ENCODE data around the gene MAP3K13.
"Not testable (repeated sequence)": the region's sequence is repeated elsewhere in the genome, so short reads cannot be mapped to it uniquely, and the experiment has no call there.

Gene MAP3K13

DNA sequence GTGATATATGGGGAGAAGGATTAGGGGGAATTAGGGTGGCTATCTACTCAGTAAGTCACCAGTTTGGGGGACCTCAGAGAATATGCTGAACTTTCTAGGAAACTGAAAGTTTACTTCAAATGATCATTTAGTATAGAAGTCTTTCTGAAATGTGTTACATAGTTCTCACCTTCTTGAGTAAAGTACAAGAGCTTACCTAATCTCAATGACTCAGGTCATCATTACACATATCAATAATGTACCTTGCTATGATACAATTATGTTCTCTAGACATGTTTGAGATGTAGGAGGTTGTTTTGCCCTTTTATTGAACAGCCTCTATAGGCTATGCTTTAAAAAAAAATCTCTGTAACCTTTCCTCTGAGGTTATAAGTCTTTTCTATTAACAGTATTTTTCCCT is 85.2 kb downstream of the MAP3K13 start:
- no peak overlapping the region for H3K4me2 ChIP-seq (ENCODE audit: low read length)
- no peak overlapping the region for H2BK5ac ChIP-seq (ENCODE audit: low read depth, low read length, poor library complexity)
- H3K14ac ChIP-seq (ENCODE audit: low read length): no peak overlapping the region
- DNase-seq: no peak
- H3K27ac ChIP-seq (ENCODE audit: low read depth, low read length): no peak overlapping the region
- no peak overlapping the region for H2AK5ac ChIP-seq (ENCODE audit: low read length)
- H2AFZ ChIP-seq (ENCODE audit: insufficient read depth, low read length, poor library complexity): no peak overlapping the region
- no peaks in the 10 kb centered on the region for H3K79me2 ChIP-seq (ENCODE audit: control insufficient read depth, insufficient read depth, low read length, poor library complexity)
- no peak overlapping the region for H4K8ac ChIP-seq (ENCODE audit: low read depth, low read length)
- no peak overlapping the region for H2BK12ac ChIP-seq (ENCODE audit: low read length)
- H3K4ac ChIP-seq (ENCODE audit: low read depth, low read length): no peak overlapping the region
- no peak overlapping the region for H2BK120ac ChIP-seq (ENCODE audit: insufficient read depth, low read length, poor library complexity)
- no peak overlapping the region for H3K4me3 ChIP-seq (ENCODE audit: low read depth, low read length)
- H3K79me1 ChIP-seq (ENCODE audit: low read length): no peaks in the 10 kb centered on the region
- H4K12ac ChIP-seq (ENCODE audit: low read depth, low read length): no peak overlapping the region
- H3K23ac ChIP-seq (ENCODE audit: low read length): no peak overlapping the region
- no peaks in the 10 kb centered on the region for H3K4me1 ChIP-seq (ENCODE audit: control insufficient read depth in 1 of 2, insufficient read depth in 2 of 2, low read length in 2 of 2)
- H3K27me3 ChIP-seq (ENCODE audit: insufficient read depth, low read length): no peaks in the 10 kb centered on the region
- no peak overlapping the region for H3K18ac ChIP-seq (ENCODE audit: low read length)
- no peak overlapping the region for H3K9ac ChIP-seq (ENCODE audit: low read length)
- no peak overlapping the region for H4K91ac ChIP-seq (ENCODE audit: low read depth, low read length)
- H3K36me3 ChIP-seq (ENCODE audit: control insufficient read depth in 1 of 2, insufficient read depth in 2 of 2, low read length in 2 of 2): peaks cover 4 to 6% of the 10 kb centered on the region in 2 experiments
- no peaks in the 10 kb centered on the region for H3K9me3 ChIP-seq (ENCODE audit: insufficient read depth, low read depth, low read length)

DNA sequence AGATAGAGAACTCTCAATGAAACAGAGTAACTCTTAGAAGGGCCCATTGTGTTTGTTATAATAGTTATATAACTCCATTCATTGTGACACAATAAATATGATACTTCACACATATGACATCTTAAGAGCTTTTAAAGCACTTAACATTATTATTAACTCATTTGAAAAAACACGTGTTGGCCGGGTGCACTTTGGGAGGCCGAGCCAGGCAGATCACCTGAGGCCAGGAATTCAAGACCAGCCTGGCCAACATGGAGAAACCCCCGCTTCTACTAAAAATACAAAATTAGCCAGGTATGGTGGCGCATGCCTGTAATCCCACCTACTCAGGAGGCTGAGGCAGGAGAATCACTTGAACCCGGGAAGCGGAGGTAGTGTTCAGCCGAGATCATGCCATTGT is 88.5 kb downstream of the MAP3K13 start:
- no CpG with 5 or more reads among the region's 8 CpGs for WGBS (ENCODE audit: extremely low coverage, insufficient coverage, insufficient read length)
- not testable (repeated sequence) for H3K27ac ChIP-seq (ENCODE audit: low read depth, low read length); H2AFZ ChIP-seq (ENCODE audit: insufficient read depth, low read length, poor library complexity); H4K8ac ChIP-seq (ENCODE audit: low read depth, low read length); H3K14ac ChIP-seq (ENCODE audit: low read length); H3K4me3 ChIP-seq (ENCODE audit: low read depth, low read length); H2AK5ac ChIP-seq (ENCODE audit: low read length); H3K9ac ChIP-seq (ENCODE audit: low read length); H3K9me3 ChIP-seq (ENCODE audit: insufficient read depth, low read depth, low read length); H3K23ac ChIP-seq (ENCODE audit: low read length); H3K79me2 ChIP-seq (ENCODE audit: control insufficient read depth, insufficient read depth, low read length, poor library complexity); H3K4ac ChIP-seq (ENCODE audit: low read depth, low read length); H4K91ac ChIP-seq (ENCODE audit: low read depth, low read length); H3K27me3 ChIP-seq (ENCODE audit: insufficient read depth, low read length); H3K4me1 ChIP-seq (ENCODE audit: control insufficient read depth in 1 of 2, insufficient read depth in 2 of 2, low read length in 2 of 2); H3K36me3 ChIP-seq (ENCODE audit: control insufficient read depth in 1 of 2, insufficient read depth in 2 of 2, low read length in 2 of 2); H3K79me1 ChIP-seq (ENCODE audit: low read length); H2BK5ac ChIP-seq (ENCODE audit: low read depth, low read length, poor library complexity); H2BK12ac ChIP-seq (ENCODE audit: low read length); H3K4me2 ChIP-seq (ENCODE audit: low read length); H2BK120ac ChIP-seq (ENCODE audit: insufficient read depth, low read length, poor library complexity); H4K12ac ChIP-seq (ENCODE audit: low read depth, low read length); H3K18ac ChIP-seq (ENCODE audit: low read length); DNase-seq

DNA sequence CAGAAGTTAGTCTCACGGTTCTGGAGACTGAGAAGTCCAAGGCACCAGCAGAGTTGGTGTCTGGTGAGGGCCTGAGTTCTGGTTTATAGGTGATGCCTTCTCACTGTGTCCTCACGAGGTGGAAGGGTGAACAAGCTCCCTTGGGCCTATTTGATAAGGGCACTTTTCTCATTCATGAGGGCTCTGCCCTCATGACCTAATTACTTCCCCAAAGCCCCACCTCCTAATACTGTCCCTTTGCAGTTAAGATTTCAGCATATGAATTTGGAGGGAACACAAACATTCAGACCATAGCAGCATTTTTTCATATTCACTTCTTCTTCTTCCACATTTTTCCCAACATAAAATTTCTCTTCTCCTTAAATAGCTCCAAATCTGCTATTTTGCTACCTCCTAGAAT is 94.4 kb downstream of the MAP3K13 start:
- no peak overlapping the region for H3K4me3 ChIP-seq (ENCODE audit: low read depth, low read length)
- H3K79me1 ChIP-seq (ENCODE audit: low read length): no peaks in the 10 kb centered on the region
- H3K9me3 ChIP-seq (ENCODE audit: insufficient read depth, low read depth, low read length): no peaks in the 10 kb centered on the region
- H4K91ac ChIP-seq (ENCODE audit: low read depth, low read length): no peak overlapping the region
- no peak overlapping the region for H4K12ac ChIP-seq (ENCODE audit: low read depth, low read length)
- no peaks in the 10 kb centered on the region for H3K4me1 ChIP-seq (ENCODE audit: control insufficient read depth in 1 of 2, insufficient read depth in 2 of 2, low read length in 2 of 2)
- no peak overlapping the region for H2AK5ac ChIP-seq (ENCODE audit: low read length)
- no CpG with 5 or more reads among the region's 2 CpGs for WGBS (ENCODE audit: extremely low coverage, insufficient coverage, insufficient read length)
- H3K27me3 ChIP-seq (ENCODE audit: insufficient read depth, low read length): no peaks in the 10 kb centered on the region
- no peak overlapping the region for H3K4ac ChIP-seq (ENCODE audit: low read depth, low read length)
- no peak overlapping the region for H3K9ac ChIP-seq (ENCODE audit: low read length)
- H4K8ac ChIP-seq (ENCODE audit: low read depth, low read length): no peak overlapping the region
- no peak overlapping the region for H3K27ac ChIP-seq (ENCODE audit: low read depth, low read length)
- H2BK120ac ChIP-seq (ENCODE audit: insufficient read depth, low read length, poor library complexity): no peak overlapping the region
- DNase-seq: no peak
- no peak overlapping the region for H3K14ac ChIP-seq (ENCODE audit: low read length)
- H3K36me3 ChIP-seq (ENCODE audit: control insufficient read depth in 1 of 2, insufficient read depth in 2 of 2, low read length in 2 of 2): peaks cover 3 to 4% of the 10 kb centered on the region in 2 experiments
- H3K79me2 ChIP-seq (ENCODE audit: control insufficient read depth, insufficient read depth, low read length, poor library complexity): no peaks in the 10 kb centered on the region
- H2AFZ ChIP-seq (ENCODE audit: insufficient read depth, low read length, poor library complexity): no peak overlapping the region
- H2BK12ac ChIP-seq (ENCODE audit: low read length): no peak overlapping the region
- no peak overlapping the region for H3K23ac ChIP-seq (ENCODE audit: low read length)
- no peak overlapping the region for H3K18ac ChIP-seq (ENCODE audit: low read length)
- H3K4me2 ChIP-seq (ENCODE audit: low read length): no peak overlapping the region
- H2BK5ac ChIP-seq (ENCODE audit: low read depth, low read length, poor library complexity): no peak overlapping the region

DNA sequence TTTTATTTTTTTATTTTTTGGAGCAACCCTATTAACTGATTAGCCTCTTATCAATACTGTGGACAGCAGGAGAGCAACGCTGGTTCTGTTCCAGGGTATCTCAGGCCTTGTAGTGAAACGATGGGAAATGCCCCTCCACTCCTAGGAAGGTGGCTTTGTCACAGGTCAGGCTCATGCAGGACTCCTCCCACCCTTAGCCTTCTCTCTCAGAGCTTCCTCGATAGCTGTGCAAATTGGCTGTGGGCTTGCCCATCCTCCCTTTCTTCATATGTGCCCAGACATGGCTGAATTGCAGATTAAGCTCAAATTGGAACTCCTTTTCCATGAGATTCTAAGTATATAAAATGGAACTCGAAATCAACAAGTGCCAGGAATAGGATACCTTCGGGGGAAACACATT is 97.4 kb downstream of the MAP3K13 start:
- H3K79me2 ChIP-seq (ENCODE audit: control insufficient read depth, insufficient read depth, low read length, poor library complexity): no peaks in the 10 kb centered on the region
- H2BK12ac ChIP-seq (ENCODE audit: low read length): no peak overlapping the region
- no peaks in the 10 kb centered on the region for H3K9me3 ChIP-seq (ENCODE audit: insufficient read depth, low read depth, low read length)
- no peak overlapping the region for H2BK5ac ChIP-seq (ENCODE audit: low read depth, low read length, poor library complexity)
- no peak overlapping the region for H4K91ac ChIP-seq (ENCODE audit: low read depth, low read length)
- H3K4ac ChIP-seq (ENCODE audit: low read depth, low read length): no peak overlapping the region
- no peak overlapping the region for H3K4me2 ChIP-seq (ENCODE audit: low read length)
- H3K4me3 ChIP-seq (ENCODE audit: low read depth, low read length): no peak overlapping the region
- no peak for DNase-seq
- no peak overlapping the region for H3K14ac ChIP-seq (ENCODE audit: low read length)
- no peak overlapping the region for H4K12ac ChIP-seq (ENCODE audit: low read depth, low read length)
- H3K4me1 ChIP-seq (ENCODE audit: control insufficient read depth in 1 of 2, insufficient read depth in 2 of 2, low read length in 2 of 2): no peaks in the 10 kb centered on the region
- no peaks in the 10 kb centered on the region for H3K79me1 ChIP-seq (ENCODE audit: low read length)
- WGBS (ENCODE audit: extremely low coverage, insufficient coverage, insufficient read length): no CpG with 5 or more reads among the region's 5 CpGs
- H3K27ac ChIP-seq (ENCODE audit: low read depth, low read length): no peak overlapping the region
- H2AFZ ChIP-seq (ENCODE audit: insufficient read depth, low read length, poor library complexity): no peak overlapping the region
- no peaks in the 10 kb centered on the region for H3K27me3 ChIP-seq (ENCODE audit: insufficient read depth, low read length)
- H2BK120ac ChIP-seq (ENCODE audit: insufficient read depth, low read length, poor library complexity): no peak overlapping the region
- H4K8ac ChIP-seq (ENCODE audit: low read depth, low read length): no peak overlapping the region
- no peak overlapping the region for H3K18ac ChIP-seq (ENCODE audit: low read length)
- H2AK5ac ChIP-seq (ENCODE audit: low read length): no peak overlapping the region
- H3K23ac ChIP-seq (ENCODE audit: low read length): no peak overlapping the region
- H3K9ac ChIP-seq (ENCODE audit: low read length): no peak overlapping the region
- peaks cover 0 to 2% of the 10 kb centered on the region in 2 experiments for H3K36me3 ChIP-seq (ENCODE audit: control insufficient read depth in 1 of 2, insufficient read depth in 2 of 2, low read length in 2 of 2)

All from trophoblast cell (in vitro differentiated cells and primary cell).